Lower lobe of right lung (tissue), 2 donors: ENCODE measurements around the gene USP25. TPM values are rescaled to one million over a fixed set of nuclear protein-coding genes. Genes with fewer than 3 reads are reported as not detected.

ENCODE experiments used
- ATAC-seq, 2 donors: fragments of 200-7000 bp; cut with Tn5 transposase; one replicate each; pipeline ENCODE4 v1.9.1; 2020 to 2022; ENCODE audit warnings: mild to moderate bottlenecking in 2 of 2, moderate library complexity in 2 of 2
- DNase-seq: peaks from one replicate; pipeline ENCODE4 v3.0.0-alpha.2; 2020
- H3K27ac ChIP-seq: fragments of 200-600 bp; one replicate; pipeline ENCODE4 v1.8.0; 2022
- H3K27me3 ChIP-seq: fragments of 200-600 bp; one replicate; pipeline ENCODE4 v1.8.0; 2022; ENCODE audit warnings: low read depth
- H3K36me3 ChIP-seq: fragments of 200-600 bp; one replicate; pipeline ENCODE4 v1.8.0; 2022; ENCODE audit warnings: mild to moderate bottlenecking
- H3K4me1 ChIP-seq: fragments of 200-600 bp; one replicate; pipeline ENCODE4 v1.8.0; 2022
- H3K4me3 ChIP-seq: fragments of 200-600 bp; one replicate; pipeline ENCODE4 v1.8.0; 2022; ENCODE audit warnings: mild to moderate bottlenecking
- H3K9me3 ChIP-seq: fragments of 200-600 bp; one replicate; pipeline ENCODE4 v1.8.0; 2022
- intact Hi-C: fragments of 100-400 bp; cut with DNase I; formaldehyde crosslinking; loops from one replicate; pipeline ENCODE4 v1.11.0; 2022
- total RNA-seq: library from RNA; stranded (reverse); fragmentation: NEBNext Ultra II Directional; extraction: Animal tissue kit (Norgen Biotek cat#: 25700); gene quantifications from one replicate; pipeline ENCODE4 v1.2.1, GENCODE V29; 2021
- TF ChIP-seq, protein P1 (sequence below): fragments of 200-600 bp; IDR thresholded peaks from one replicate; pipeline ENCODE4 v1.8.0; 2022; ENCODE audit warnings: antibody characterized with exemption, mild to moderate bottlenecking
- donor health status: DM: no; HTN: yes; CAD: no; lungs with severe emphysema.

Gene USP25
- total RNA-seq, 1 donor from 2014 or later, result 74.4 TPM

DNA sequence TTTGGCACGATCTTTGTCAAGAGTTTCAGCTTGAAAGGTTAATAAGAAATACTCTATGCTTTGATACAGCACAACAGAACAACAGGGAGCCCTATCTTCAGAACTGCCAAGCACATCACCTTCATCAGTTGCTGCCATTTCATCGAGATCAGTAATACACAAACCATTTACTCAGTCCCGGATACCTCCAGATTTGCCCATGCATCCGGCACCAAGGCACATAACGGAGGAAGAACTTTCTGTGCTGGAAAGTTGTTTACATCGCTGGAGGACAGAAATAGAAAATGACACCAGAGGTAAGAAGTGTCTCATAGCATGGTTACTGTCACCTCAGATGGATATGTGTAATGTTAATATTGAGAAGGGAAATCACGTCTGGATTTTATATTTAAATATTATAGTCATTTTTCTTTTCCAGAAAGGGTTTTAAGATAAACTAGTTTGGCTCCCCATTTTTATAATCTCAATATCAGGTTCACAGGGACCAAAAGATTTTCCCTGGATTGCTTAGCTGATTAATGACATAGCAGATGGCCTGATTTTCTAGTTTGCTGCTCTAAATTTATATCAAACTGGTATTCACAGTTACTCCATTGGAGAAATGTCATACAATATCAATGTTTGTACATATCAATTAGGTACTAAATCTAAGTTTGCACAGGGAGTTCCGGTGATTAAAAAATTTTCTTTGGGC lies 97.3 kb downstream of the USP25 start:
- TF ChIP-seq, protein P1, sequence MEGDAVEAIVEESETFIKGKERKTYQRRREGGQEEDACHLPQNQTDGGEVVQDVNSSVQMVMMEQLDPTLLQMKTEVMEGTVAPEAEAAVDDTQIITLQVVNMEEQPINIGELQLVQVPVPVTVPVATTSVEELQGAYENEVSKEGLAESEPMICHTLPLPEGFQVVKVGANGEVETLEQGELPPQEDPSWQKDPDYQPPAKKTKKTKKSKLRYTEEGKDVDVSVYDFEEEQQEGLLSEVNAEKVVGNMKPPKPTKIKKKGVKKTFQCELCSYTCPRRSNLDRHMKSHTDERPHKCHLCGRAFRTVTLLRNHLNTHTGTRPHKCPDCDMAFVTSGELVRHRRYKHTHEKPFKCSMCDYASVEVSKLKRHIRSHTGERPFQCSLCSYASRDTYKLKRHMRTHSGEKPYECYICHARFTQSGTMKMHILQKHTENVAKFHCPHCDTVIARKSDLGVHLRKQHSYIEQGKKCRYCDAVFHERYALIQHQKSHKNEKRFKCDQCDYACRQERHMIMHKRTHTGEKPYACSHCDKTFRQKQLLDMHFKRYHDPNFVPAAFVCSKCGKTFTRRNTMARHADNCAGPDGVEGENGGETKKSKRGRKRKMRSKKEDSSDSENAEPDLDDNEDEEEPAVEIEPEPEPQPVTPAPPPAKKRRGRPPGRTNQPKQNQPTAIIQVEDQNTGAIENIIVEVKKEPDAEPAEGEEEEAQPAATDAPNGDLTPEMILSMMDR, result no peak
- Histone ChIP-seq H3K4me1 (peaks cover 8% of the 10 kb centered on the region), H3K27me3 (no peaks in the 10 kb centered on the region), H3K4me3 (no peak overlapping the region), H3K36me3 (peaks cover 44% of the 10 kb centered on the region), H3K9me3 (no peaks in the 10 kb centered on the region), H3K27ac (no peak overlapping the region)
- intact Hi-C loops, result no loop called here
- no peak for ATAC-seq
- no peak for DNase-seq

DNA sequence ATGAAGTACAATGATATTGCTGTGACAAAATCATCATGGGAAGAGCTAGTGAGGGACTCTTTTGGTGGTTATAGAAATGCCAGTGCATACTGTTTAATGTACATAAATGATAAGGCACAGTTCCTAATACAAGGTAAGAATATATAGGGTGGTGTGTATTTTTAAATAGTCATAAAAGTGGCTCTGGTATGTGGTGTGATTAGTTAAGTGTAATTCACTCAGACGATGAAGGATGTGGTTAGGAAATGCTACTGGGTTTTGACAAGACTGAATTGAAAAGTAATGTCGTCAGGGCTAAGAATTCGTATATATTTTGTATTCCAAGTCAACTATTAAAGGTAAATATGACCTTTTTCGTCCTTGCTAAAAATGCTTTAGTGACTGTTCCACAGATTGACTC lies 101.7 kb downstream of the USP25 start:
- Histone ChIP-seq H3K27me3 (no peaks in the 10 kb centered on the region), H3K9me3 (no peaks in the 10 kb centered on the region), H3K36me3 (peaks cover 75% of the 10 kb centered on the region), H3K4me1 (peaks cover under 1% of the 10 kb centered on the region), H3K4me3 (no peak overlapping the region), H3K27ac (no peak overlapping the region)
- intact Hi-C loops, result no loop called here
- TF ChIP-seq, protein P1, result no peak
- no peak for DNase-seq
- no peak for ATAC-seq

DNA sequence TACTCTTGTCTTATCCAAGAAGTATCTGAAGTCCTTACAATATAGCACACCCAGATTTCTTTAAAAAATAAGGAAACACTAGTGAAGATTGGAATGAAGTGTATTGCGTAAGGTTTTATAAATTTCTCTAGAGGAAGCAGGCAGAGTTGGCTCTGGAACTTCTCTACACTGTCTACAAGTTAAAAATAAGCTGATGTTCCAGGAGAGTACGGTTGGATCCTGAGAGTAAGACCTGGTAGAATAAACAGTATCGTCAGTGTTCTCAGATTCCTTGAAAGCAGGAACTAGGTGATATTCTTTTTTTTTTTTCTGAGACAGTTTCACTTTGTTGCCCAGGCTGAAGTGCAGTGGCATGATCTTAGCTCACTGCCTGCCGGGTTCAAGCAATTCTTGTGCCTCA lies 107.9 kb downstream of the USP25 start:
- DNase-seq (no peak), ATAC-seq (peak; percentile 80 to 82)
- peaks cover 12% of the 10 kb centered on the region for H3K4me1 ChIP-seq
- no peaks in the 10 kb centered on the region for H3K9me3 ChIP-seq
- H3K27me3 ChIP-seq, result no peaks in the 10 kb centered on the region
- H3K4me3 ChIP-seq, result no peak overlapping the region
- peak overlapping the region; percentile 33 for H3K27ac ChIP-seq
- peaks cover 47% of the 10 kb centered on the region for H3K36me3 ChIP-seq
- intact Hi-C loops, result no loop called here
- TF ChIP-seq, protein P1, result no peak

DNA sequence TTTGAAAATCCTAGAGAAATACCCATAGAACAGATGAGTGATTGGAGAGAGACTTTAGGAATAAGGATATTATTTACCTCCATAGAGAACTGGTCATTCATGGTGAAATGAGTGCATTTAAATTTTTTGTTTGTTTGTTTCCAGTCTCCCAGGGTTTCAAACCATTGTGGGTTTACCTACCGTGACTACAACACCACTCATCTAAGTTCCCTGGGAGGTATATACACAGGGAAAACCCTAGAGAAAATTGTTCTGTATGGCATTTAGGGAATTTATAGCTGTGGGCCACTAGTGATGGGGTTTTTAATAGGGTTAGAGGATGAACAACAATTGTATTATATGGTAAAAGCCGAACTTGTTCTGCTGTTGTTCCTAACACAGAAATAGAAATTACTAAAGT lies 109.2 kb downstream of the USP25 start:
- Histone ChIP-seq H3K27me3 (no peaks in the 10 kb centered on the region), H3K9me3 (no peaks in the 10 kb centered on the region), H3K4me1 (peaks cover 12% of the 10 kb centered on the region), H3K4me3 (no peak overlapping the region), H3K27ac (no peak overlapping the region), H3K36me3 (peaks cover 38% of the 10 kb centered on the region)
- DNase-seq, result no peak
- ATAC-seq, result no peak
- TF ChIP-seq, protein P1, result no peak
- intact Hi-C loops, result no loop called here

DNA sequence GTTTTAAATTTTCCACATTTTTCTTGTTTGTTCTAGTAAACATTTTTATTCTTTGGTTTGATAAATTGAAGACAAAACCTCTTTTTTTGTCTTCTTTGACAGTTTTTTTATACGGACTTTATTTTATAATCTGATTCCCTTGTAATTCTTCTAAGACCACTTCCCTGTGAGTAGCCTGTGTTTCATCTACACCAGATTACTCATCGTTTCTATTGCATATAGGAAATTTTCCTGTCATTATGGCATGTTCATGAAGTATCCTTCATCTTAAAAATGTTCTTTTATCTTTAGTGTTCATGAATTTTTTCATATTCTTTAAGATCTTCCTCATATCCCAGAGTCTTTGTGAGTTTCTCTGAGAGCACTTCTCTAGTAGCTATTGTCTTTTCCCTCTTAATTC lies 109.8 kb downstream of the USP25 start:
- intact Hi-C loops, result no loop called here
- ATAC-seq, result no peak
- Histone ChIP-seq H3K27ac (no peak overlapping the region), H3K9me3 (no peaks in the 10 kb centered on the region), H3K27me3 (no peaks in the 10 kb centered on the region), H3K4me1 (peaks cover 12% of the 10 kb centered on the region), H3K36me3 (peaks cover 32% of the 10 kb centered on the region), H3K4me3 (no peak overlapping the region)
- DNase-seq, result no peak
- TF ChIP-seq, protein P1, result no peak
